CD4-positive, alpha-beta memory T cell (primary cell): ENCODE measurements around the gene DCAF8L1. TPM values are rescaled to one million over a fixed set of nuclear protein-coding genes. Genes with fewer than 3 reads are reported as not detected.
"Not testable (repeated sequence)": the region's sequence is repeated elsewhere in the genome, so short reads cannot be mapped to it uniquely, and the experiment has no call there.

Experiments used
- CTCF ChIA-PET: fragments of 350-600 bp; sonication (Branson Sonifier 250); formaldehyde crosslinking; loops from one replicate; lab custom pipeline; 2021; ENCODE audit warnings: inconsistent platforms; ENCODE audit not compliant: partially characterized antibody; lab: Charles Lee
- POLR2A ChIA-PET: fragments of 350-600 bp; sonication (Branson Sonifier 250); formaldehyde crosslinking; loops from one replicate; lab custom pipeline; 2021; ENCODE audit not compliant: partially characterized antibody; lab: Charles Lee
- DNase-seq, 5 donors: peaks; one replicate each; pipeline versions ENCODE4 v3.0.0 to v3.0.0-alpha.2; 2020 to 2022; ENCODE audit warnings: mixed read lengths in 1 of 5
- H3K27ac ChIP-seq: one replicate; pipeline ENCODE4 v1.7.0; 2013; ENCODE audit warnings: low read depth, low read length
- H3K27me3 ChIP-seq: 2 replicates; pipeline ENCODE4 v1.7.0; 2013; ENCODE audit warnings: mild to moderate bottlenecking, low read length, moderate library complexity; ENCODE audit not compliant: insufficient read depth
- H3K36me3 ChIP-seq: 2 replicates; pipeline ENCODE4 v1.7.0; 2013; ENCODE audit warnings: mild to moderate bottlenecking, low read length, moderate library complexity; ENCODE audit not compliant: insufficient read depth
- H3K4me1 ChIP-seq: 2 replicates; pipeline ENCODE4 v1.7.0; 2013; ENCODE audit warnings: mild to moderate bottlenecking, low read length, moderate library complexity; ENCODE audit not compliant: insufficient read depth
- H3K4me3 ChIP-seq, 2 donors: one replicate each; pipeline ENCODE4 v1.7.0; 2013; ENCODE audit warnings: low read length in 2 of 2, mild to moderate bottlenecking in 1 of 2
- H3K9me3 ChIP-seq, 2 donors: one replicate each; pipeline ENCODE4 v1.7.0; 2013; ENCODE audit warnings: low read length in 2 of 2, control low read depth in 1 of 2; ENCODE audit not compliant: control insufficient read depth in 1 of 2
- H3K27ac Mint-ChIP-seq, 7 donors: one replicate each; pipeline ENCODE4 v1.8.0; 2020 to 2021; ENCODE audit warnings: mixed read lengths in 7 of 7, mild to moderate bottlenecking in 6 of 7, inconsistent platforms in 3 of 7, moderate library complexity in 3 of 7
- H3K27me3 Mint-ChIP-seq, 2 donors: one replicate each; pipeline ENCODE4 v1.8.0; 2020 to 2021; ENCODE audit warnings: mixed read lengths in 2 of 2
- H3K36me3 Mint-ChIP-seq, 2 donors: one replicate each; pipeline ENCODE4 v1.8.0; 2020 to 2021; ENCODE audit warnings: mixed read lengths in 2 of 2, inconsistent platforms in 1 of 2, mild to moderate bottlenecking in 1 of 2
- H3K4me1 Mint-ChIP-seq, 4 donors: one replicate each; pipeline ENCODE4 v1.8.0; 2020 to 2021; ENCODE audit warnings: mixed read lengths in 4 of 4, mild to moderate bottlenecking in 1 of 4
- H3K4me3 Mint-ChIP-seq, 8 donors: one replicate each; pipeline ENCODE4 v1.8.0; 2020 to 2021; ENCODE audit warnings: mixed read lengths in 8 of 8, mild to moderate bottlenecking in 7 of 8, moderate library complexity in 6 of 8, inconsistent platforms in 3 of 8
- H3K9me3 Mint-ChIP-seq, 8 donors: one replicate each; pipeline ENCODE4 v1.8.0; 2020 to 2021; ENCODE audit warnings: mixed read lengths in 8 of 8, mild to moderate bottlenecking in 5 of 8, inconsistent platforms in 3 of 8, moderate library complexity in 1 of 8
- intact Hi-C: fragments of 100-400 bp; cut with micrococcal nuclease; formaldehyde crosslinking; loops from one replicate; pipeline ENCODE4 v1.15.1; 2023
- polyA plus RNA-seq, 2 donors: library from polyadenylated mRNA; unstranded; fragments of 300-500 nt; fragmentation: Illumina TruSeq; gene quantifications; one replicate each; pipeline ENCODE4 v1.2.3, GENCODE V29; 2021
- total RNA-seq, 2 experiments: library from RNA; stranded (reverse); gene quantifications; one replicate each; pipeline ENCODE4 v1.2.3, GENCODE V29; 2021

DCAF8L1 gene
- total and polyA plus RNA-seq, 4 experiments from 2014 or later: not detected

GRCh38 chrX:27995611-27996010 is 14.4 kb upstream of the DCAF8L1 start:
- POLR2A ChIA-PET: no interaction called here
- no peaks in the 10 kb centered on the region for H3K36me3 Mint-ChIP-seq

GRCh38 chrX:27987862-27988646 is 6.8 kb upstream of the DCAF8L1 start:
- Histone ChIP-seq H3K27me3 (no peaks in the 10 kb centered on the region), H3K4me1 (no peaks in the 10 kb centered on the region), H3K27ac (no peak overlapping the region), H3K36me3 (no peaks in the 10 kb centered on the region), H3K4me3 (no peak overlapping the region), H3K9me3 (no peaks in the 10 kb centered on the region)
- intact Hi-C loops: no loop called here
- H3K4me1 Mint-ChIP-seq: no peaks in the 10 kb centered on the region
- no peaks in the 10 kb centered on the region for H3K36me3 Mint-ChIP-seq
- peaks cover 0 to 3% (median 0%) of the 10 kb centered on the region in 8 donors for H3K9me3 Mint-ChIP-seq
- ChIA-PET POLR2A (no interaction called here), CTCF (no interaction called here)
- H3K4me3 Mint-ChIP-seq: no peak overlapping the region
- no peak for DNase-seq
- H3K27me3 Mint-ChIP-seq: no peaks in the 10 kb centered on the region
- no peak overlapping the region for H3K27ac Mint-ChIP-seq

More at GRCh38 chrX:27995611-27996010, 14.4 kb upstream of the DCAF8L1 start:
- Histone ChIP-seq H3K4me1 (no peaks in the 10 kb centered on the region), H3K9me3 (no peaks in the 10 kb centered on the region), H3K27ac (no peak overlapping the region), H3K4me3 (no peak overlapping the region), H3K36me3 (no peaks in the 10 kb centered on the region), H3K27me3 (no peaks in the 10 kb centered on the region)
- Mint-ChIP-seq H3K27ac (no peak overlapping the region), H3K4me1 (no peaks in the 10 kb centered on the region), H3K27me3 (no peaks in the 10 kb centered on the region), H3K4me3 (no peak overlapping the region), H3K9me3 (peaks cover 0 to 4% (median 0%) of the 10 kb centered on the region in 8 donors)
- intact Hi-C loops: no loop called here
- DNase-seq: no peak
- CTCF ChIA-PET: no interaction called here

- H3K4me1 ChIP-seq, H3K9me3 ChIP-seq, H3K36me3 ChIP-seq, H3K4me3 Mint-ChIP-seq, DNase-seq, H3K4me3 ChIP-seq, H3K27ac Mint-ChIP-seq, POLR2A ChIA-PET, intact Hi-C loops, CTCF ChIA-PET, H3K4me1 Mint-ChIP-seq, H3K36me3 Mint-ChIP-seq, H3K27me3 ChIP-seq, H3K27me3 Mint-ChIP-seq, H3K27ac ChIP-seq: not testable (repeated sequence)
- peaks cover 0 to 22% (median 2%) of the 10 kb centered on the region in 8 donors for H3K9me3 Mint-ChIP-seq
These were observed 4.3 kb downstream of the DCAF8L1 start for GRCh38 chrX:27976934-27977333.

GRCh38 chrX:27976284-27976683 is 5.0 kb downstream of the DCAF8L1 start:
- Histone ChIP-seq H3K4me1 (no peaks in the 10 kb centered on the region), H3K9me3 (no peaks in the 10 kb centered on the region), H3K4me3 (no peak overlapping the region), H3K27ac (no peak overlapping the region), H3K36me3 (no peaks in the 10 kb centered on the region), H3K27me3 (no peaks in the 10 kb centered on the region)
- ChIA-PET POLR2A (no interaction called here), CTCF (no interaction called here)
- Mint-ChIP-seq H3K9me3 (peaks cover 0 to 20% (median 2%) of the 10 kb centered on the region in 8 donors), H3K4me3 (no peak overlapping the region), H3K36me3 (no peaks in the 10 kb centered on the region), H3K4me1 (no peaks in the 10 kb centered on the region), H3K27ac (no peak overlapping the region), H3K27me3 (no peaks in the 10 kb centered on the region)
- intact Hi-C loops: no loop called here
- DNase-seq: no peak

GRCh38 chrX:27968878-27969277 is 12.4 kb downstream of the DCAF8L1 start:
- CTCF ChIA-PET: no interaction called here
- Histone ChIP-seq H3K4me1 (no peaks in the 10 kb centered on the region), H3K27ac (no peak overlapping the region), H3K4me3 (no peak overlapping the region), H3K9me3 (no peaks in the 10 kb centered on the region), H3K36me3 (no peaks in the 10 kb centered on the region), H3K27me3 (no peaks in the 10 kb centered on the region)
- no peaks in the 10 kb centered on the region for H3K4me1 Mint-ChIP-seq
- no peak for DNase-seq
- H3K9me3 Mint-ChIP-seq: peaks cover 0 to 15% (median 6%) of the 10 kb centered on the region in 8 donors
- H3K27ac Mint-ChIP-seq: no peak overlapping the region
- H3K36me3 Mint-ChIP-seq: no peaks in the 10 kb centered on the region
- H3K4me3 Mint-ChIP-seq: no peak overlapping the region
- no peaks in the 10 kb centered on the region for H3K27me3 Mint-ChIP-seq
- intact Hi-C loops: no loop called here
- POLR2A ChIA-PET: no interaction called here

GRCh38 chrX:27968352-27968751 is 12.9 kb downstream of the DCAF8L1 start:
- Histone ChIP-seq H3K36me3 (no peaks in the 10 kb centered on the region), H3K9me3 (no peaks in the 10 kb centered on the region), H3K27me3 (no peaks in the 10 kb centered on the region), H3K4me1 (no peaks in the 10 kb centered on the region), H3K4me3 (no peak overlapping the region), H3K27ac (no peak overlapping the region)
- ChIA-PET POLR2A (no interaction called here), CTCF (no interaction called here)
- H3K27me3 Mint-ChIP-seq: no peaks in the 10 kb centered on the region
- no peak overlapping the region for H3K27ac Mint-ChIP-seq
- no peak for DNase-seq
- no peak overlapping the region for H3K4me3 Mint-ChIP-seq
- peaks cover 0 to 17% (median 6%) of the 10 kb centered on the region in 8 donors for H3K9me3 Mint-ChIP-seq
- no peaks in the 10 kb centered on the region for H3K4me1 Mint-ChIP-seq
- intact Hi-C loops: no loop called here
- H3K36me3 Mint-ChIP-seq: no peaks in the 10 kb centered on the region

- no peaks in the 10 kb centered on the region for H3K27me3 ChIP-seq
- H3K36me3 ChIP-seq: no peaks in the 10 kb centered on the region
- no peak overlapping the region for H3K4me3 ChIP-seq
- no peak overlapping the region for H3K27ac ChIP-seq
- H3K9me3 ChIP-seq: no peaks in the 10 kb centered on the region
- intact Hi-C loops: no loop called here
- Mint-ChIP-seq H3K36me3 (no peaks in the 10 kb centered on the region), H3K4me1 (no peaks in the 10 kb centered on the region), H3K27ac (no peak overlapping the region), H3K9me3 (peaks cover 0 to 25% (median 7%) of the 10 kb centered on the region in 8 donors), H3K27me3 (no peaks in the 10 kb centered on the region), H3K4me3 (no peak overlapping the region)
- ChIA-PET POLR2A (no interaction called here), CTCF (no interaction called here)
- no peaks in the 10 kb centered on the region for H3K4me1 ChIP-seq
- DNase-seq: no peak
These were observed 14.3 kb downstream of the DCAF8L1 start for GRCh38 chrX:27966955-27967354.
